Measurements from ENCODE around the gene TMED8.

The TMED8 gene

DNA sequence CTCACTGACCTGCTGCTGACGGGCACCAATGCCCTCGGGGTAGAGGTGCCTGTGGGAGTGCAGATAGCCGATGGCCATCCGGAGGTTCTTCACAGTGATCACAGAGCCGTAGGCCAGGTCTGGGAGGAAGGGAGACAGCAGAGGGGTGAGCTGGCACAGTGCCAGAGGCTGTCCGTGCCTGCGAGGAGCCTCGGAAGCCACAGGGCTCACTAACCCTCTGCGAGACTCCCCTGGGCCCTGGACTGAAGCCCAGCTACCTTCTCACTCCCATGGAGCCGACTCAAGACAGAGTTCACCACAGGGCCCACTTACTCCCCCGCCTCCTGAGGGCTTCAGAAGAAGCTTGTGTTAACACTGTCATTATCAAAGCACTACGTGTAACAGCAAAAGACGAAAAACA lies 80.7 kb downstream of the TMED8 start:
- DNase-seq (ENCODE audit: low read depth) = no peak

DNA sequence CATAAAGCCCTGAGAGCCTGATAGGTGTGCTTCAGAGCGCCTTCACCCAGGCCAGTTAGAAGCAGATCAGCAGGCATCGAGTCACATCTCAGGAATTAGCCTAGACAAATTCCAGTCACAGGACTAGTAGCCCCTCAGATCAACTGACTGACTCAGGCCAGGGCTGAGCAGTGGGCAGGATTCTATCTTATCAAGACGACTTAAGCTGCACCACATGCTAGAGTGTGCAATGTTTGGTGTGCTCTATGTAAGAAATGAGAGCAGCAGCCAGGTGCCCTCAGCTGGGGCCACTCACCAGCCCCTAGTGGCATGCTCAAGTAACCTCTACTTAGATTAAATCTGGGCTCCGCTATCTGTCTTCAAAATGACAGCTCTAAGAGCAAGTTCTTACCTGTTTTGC lies 86.2 kb downstream of the TMED8 start:
- DNase-seq (ENCODE audit: low read depth) = no peak

DNA sequence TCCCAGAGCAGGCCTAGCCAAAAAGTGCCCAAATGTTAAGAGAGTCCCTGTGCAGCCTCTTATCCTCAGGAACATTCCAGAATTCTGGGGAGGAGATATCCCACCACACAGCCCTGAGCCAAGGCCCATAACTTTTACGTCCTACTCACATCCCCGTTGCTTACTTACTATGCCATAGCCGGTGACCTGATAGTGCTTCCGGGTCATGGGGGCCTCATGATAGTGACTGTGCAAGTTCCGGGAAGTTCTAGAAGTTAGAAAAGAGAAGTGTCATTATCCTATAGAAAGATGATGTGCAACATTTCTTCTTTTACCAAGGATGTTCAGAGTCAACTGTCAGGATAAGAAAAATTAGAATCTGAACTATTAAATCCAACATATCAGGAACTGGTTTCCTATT lies 90.3 kb downstream of the TMED8 start:
- DNase-seq (ENCODE audit: low read depth) = no peak
